HEK293 (cell line): ENCODE measurements around the gene MRPL21.

Experiments used
- CTCF ChIA-PET: fragments of 350-600 bp; formaldehyde crosslinking; extraction: SDS; loops from one replicate; lab custom pipeline; 2021; ENCODE audit warnings: antibody characterized with exemption; lab: Yijun Ruan, JAX
- POLR2A ChIA-PET: fragments of 300-600 bp; formaldehyde crosslinking; extraction: SDS; loops from one replicate; lab custom pipeline; 2020; ENCODE audit warnings: antibody characterized with exemption, inconsistent platforms; lab: Yijun Ruan, JAX
- H3K27ac ChIP-seq: fragments of 200-500 bp; sonication (Bioruptor generic); 2 replicates; pipeline ENCODE4 v1.5.1; 2014; ENCODE audit warnings: low read depth, low read length, control low read depth, inconsistent platforms; ENCODE audit errors: extremely low read depth
- H3K36me3 ChIP-seq, 2 experiments: fragments of 200-500 bp in 1 of 2; sonication (Bioruptor generic) in 1 of 2; 1 replicate in 1 of 2; 2 replicates in 1 of 2; pipeline ENCODE4 v1.5.1; 2014 to 2017; ENCODE audit warnings: inconsistent platforms in 2 of 2, low read length in 2 of 2; ENCODE audit not compliant: control insufficient read depth in 2 of 2, insufficient read depth in 1 of 2
- H3K4me1 ChIP-seq: fragments of 200-500 bp; sonication (Bioruptor generic); 2 replicates; pipeline ENCODE4 v1.5.1; 2014; ENCODE audit warnings: mild to moderate bottlenecking, low read length, inconsistent platforms; ENCODE audit not compliant: control insufficient read depth, insufficient read depth
- H3K4me3 ChIP-seq: 2 replicates; pipeline ENCODE4 v1.5.1; 2011; ENCODE audit warnings: low read depth, mild to moderate bottlenecking, control low read depth, low read length, moderate library complexity
- H3K9me3 ChIP-seq: fragments of 200-500 bp; sonication (Bioruptor generic); 2 replicates; pipeline ENCODE4 v1.5.1; 2014; ENCODE audit warnings: low read depth, low read length, inconsistent platforms; ENCODE audit not compliant: control insufficient read depth, insufficient read depth
- SCRT1 ChIP-seq: fragments of 450-650 bp; formaldehyde crosslinking; IDR thresholded peaks from 2 replicates; pipeline ENCODE4 v1.5.1; 2016; ENCODE audit warnings: missing biosample characterization, missing genetic modification characterization, borderline replicate concordance
- SCRT2 ChIP-seq: fragments of 450-650 bp; formaldehyde crosslinking; IDR thresholded peaks from 2 replicates; pipeline ENCODE4 v1.5.1; 2016; ENCODE audit warnings: missing biosample characterization, missing genetic modification characterization
- ZBTB26 ChIP-seq: fragments of 450-650 bp; formaldehyde crosslinking; optimal IDR thresholded peaks from 2 replicates; pipeline ENCODE3; 2016; ENCODE audit warnings: missing biosample characterization, mild to moderate bottlenecking, missing genetic modification characterization
- ZNF138 ChIP-seq: fragments of 450-650 bp; formaldehyde crosslinking; IDR thresholded peaks from 2 replicates; pipeline ENCODE4 v1.5.1; 2016; ENCODE audit warnings: missing biosample characterization, missing genetic modification characterization, borderline replicate concordance
- ZNF18 ChIP-seq: fragments of 450-650 bp; formaldehyde crosslinking; IDR thresholded peaks from 2 replicates; pipeline ENCODE4 v1.5.1; 2016; ENCODE audit warnings: missing biosample characterization, missing genetic modification characterization
- ZNF423 ChIP-seq: fragments of 450-650 bp; formaldehyde crosslinking; IDR thresholded peaks from 2 replicates; pipeline ENCODE4 v1.5.1; 2016; ENCODE audit warnings: missing biosample characterization, missing genetic modification characterization
- ZNF426 ChIP-seq: fragments of 450-650 bp; formaldehyde crosslinking; IDR thresholded peaks from 2 replicates; pipeline ENCODE4 v1.5.1; 2017; ENCODE audit warnings: missing biosample characterization, missing genetic modification characterization, mild to moderate bottlenecking, inconsistent platforms, moderate library complexity
- ZNF473 ChIP-seq: fragments of 450-650 bp; formaldehyde crosslinking; IDR thresholded peaks from 2 replicates; pipeline ENCODE4 v1.5.1; 2017; ENCODE audit warnings: missing biosample characterization, missing genetic modification characterization
- ZNF521 ChIP-seq: fragments of 450-650 bp; formaldehyde crosslinking; IDR thresholded peaks from 2 replicates; pipeline ENCODE4 v1.5.1; 2017; ENCODE audit warnings: missing biosample characterization, mild to moderate bottlenecking, missing genetic modification characterization
- ZNF626 ChIP-seq: fragments of 450-650 bp; sonication (Bioruptor Pico); formaldehyde crosslinking; IDR thresholded peaks from 2 replicates; pipeline ENCODE4 v1.5.1; 2018; ENCODE audit warnings: missing biosample characterization, missing genetic modification characterization, inconsistent platforms
- ZSCAN16 ChIP-seq: fragments of 450-650 bp; formaldehyde crosslinking; IDR thresholded peaks from 2 replicates; pipeline ENCODE4 v1.5.1; 2016; ENCODE audit warnings: missing biosample characterization, missing genetic modification characterization
- TF ChIP-seq, protein P1 (sequence below): fragments of 450-650 bp; formaldehyde crosslinking; IDR thresholded peaks from 2 replicates; pipeline ENCODE4 v1.5.1; 2016; ENCODE audit warnings: missing biosample characterization, missing genetic modification characterization

MRPL21 gene

GRCh38 chr11:68929135-68929534 lies 25.5 kb upstream of the MRPL21 start:
- Histone ChIP-seq H3K4me3 (no peak overlapping the region), H3K4me1 (no peaks in the 10 kb centered on the region)
- no peak for TF ChIP-seq ZNF426
- TF ChIP-seq, protein P1, sequence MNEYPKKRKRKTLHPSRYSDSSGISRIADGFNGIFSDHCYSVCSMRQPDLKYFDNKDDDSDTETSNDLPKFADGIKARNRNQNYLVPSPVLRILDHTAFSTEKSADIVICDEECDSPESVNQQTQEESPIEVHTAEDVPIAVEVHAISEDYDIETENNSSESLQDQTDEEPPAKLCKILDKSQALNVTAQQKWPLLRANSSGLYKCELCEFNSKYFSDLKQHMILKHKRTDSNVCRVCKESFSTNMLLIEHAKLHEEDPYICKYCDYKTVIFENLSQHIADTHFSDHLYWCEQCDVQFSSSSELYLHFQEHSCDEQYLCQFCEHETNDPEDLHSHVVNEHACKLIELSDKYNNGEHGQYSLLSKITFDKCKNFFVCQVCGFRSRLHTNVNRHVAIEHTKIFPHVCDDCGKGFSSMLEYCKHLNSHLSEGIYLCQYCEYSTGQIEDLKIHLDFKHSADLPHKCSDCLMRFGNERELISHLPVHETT (tag by site-specific recombination), result no peak
- TF ChIP-seq, all 188 proteins: peak for 0
- H3K9me3 ChIP-seq, result no peaks in the 10 kb centered on the region
- H3K27ac ChIP-seq, result no peak overlapping the region
- POLR2A ChIA-PET, result no interaction called here
- H3K36me3 ChIP-seq, result peaks cover 5 to 97% of the 10 kb centered on the region in 2 experiments; a peak in 2 of 3 replicates
- CTCF ChIA-PET, result no interaction called here

DNA sequence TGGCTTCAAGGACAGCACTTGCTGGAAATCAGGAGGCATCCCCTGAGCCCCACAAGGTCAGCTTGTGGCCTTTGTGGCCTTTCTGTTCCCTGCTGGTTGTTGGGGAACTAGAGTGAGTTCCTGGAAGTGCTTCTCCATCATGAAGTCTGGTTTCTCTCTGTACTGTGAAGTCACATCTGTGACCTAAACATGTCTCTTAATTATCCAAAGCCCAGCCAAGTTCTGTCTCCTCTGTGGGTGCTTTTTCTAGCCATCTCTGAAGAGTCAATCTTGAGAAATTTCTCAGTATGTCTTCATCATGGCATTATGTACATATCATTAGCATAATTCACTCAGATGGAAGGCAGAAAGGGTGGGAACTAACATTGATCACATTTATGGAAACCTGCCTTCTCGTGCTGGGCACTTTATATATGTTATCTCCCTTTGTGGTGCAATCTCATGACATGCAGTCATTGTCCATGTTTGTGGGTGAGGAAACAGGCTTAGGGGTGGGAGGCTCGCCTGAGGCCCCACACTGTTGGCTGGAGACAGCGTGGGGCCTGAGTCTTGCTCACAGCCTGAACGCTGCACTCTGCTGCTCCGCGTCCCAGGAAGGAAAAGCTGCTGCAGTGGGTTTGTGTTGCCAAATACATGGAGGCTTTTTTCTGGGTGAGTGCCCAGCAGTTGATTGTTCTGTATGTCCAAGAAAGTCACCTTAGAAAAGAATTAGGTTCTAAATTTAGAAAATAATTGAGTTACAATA lies 24.7 kb upstream of the MRPL21 start:
- POLR2A ChIA-PET, result no interaction called here
- CTCF ChIA-PET, result interaction anchor here (0.6 kb wide), 1 partner anchor 436 kb away, joined by 5 read pairs; no protein-coding TSS in a partner anchor
- TF ChIP-seq ZNF521 (tag by site-specific recombination), result no peak
- no peaks in the 10 kb centered on the region for H3K9me3 ChIP-seq
- no peak overlapping the region for H3K27ac ChIP-seq
- no peak overlapping the region for H3K4me3 ChIP-seq
- H3K36me3 ChIP-seq, result peaks cover 5 to 97% of the 10 kb centered on the region in 2 experiments; a peak in 2 of 3 replicates
- no peaks in the 10 kb centered on the region for H3K4me1 ChIP-seq

DNA sequence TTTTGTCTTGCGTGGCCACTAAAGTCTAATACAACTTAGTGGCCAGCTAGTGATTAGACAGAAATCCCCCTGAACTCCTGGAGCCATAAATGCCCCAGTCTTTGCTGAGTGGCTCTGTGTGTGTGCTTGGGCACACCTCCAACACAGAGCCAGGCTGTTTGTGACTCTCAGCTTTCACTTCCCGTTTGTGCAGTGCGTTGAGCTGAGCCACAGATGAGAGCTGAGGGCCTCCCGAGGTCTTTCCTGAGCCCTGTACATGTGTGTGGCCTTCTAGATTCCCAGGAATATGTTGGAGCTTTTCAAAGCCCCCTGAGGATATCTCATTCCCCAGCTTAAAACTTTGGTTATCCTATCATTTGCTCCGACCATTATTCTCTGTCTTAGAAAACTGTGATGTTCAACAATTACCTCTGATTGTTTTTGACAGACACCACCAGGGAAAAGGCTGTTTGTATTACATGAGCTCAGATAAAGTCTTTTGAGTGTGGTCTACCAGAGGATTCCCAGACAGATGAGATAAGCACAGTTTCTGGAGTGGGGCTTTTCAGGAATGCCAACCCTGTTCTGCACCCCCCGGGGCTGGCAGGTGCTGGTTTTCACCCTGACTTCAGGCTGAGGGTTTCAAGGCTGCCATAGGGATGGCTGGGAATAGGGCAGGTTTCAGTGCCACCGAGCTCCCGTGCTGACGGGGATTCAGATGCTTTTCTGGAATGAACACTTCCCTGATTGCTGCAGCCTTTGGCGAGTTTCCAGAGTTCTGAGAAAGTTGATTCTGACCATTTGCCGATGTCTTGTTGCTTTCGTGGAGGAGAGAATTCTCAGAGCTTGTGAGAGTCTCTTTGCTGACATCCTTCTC lies 23.9 kb upstream of the MRPL21 start:
- H3K9me3 ChIP-seq, result no peaks in the 10 kb centered on the region
- TF ChIP-seq ZNF423 (no peak), ZNF473 (tag by site-specific recombination) (no peak), ZNF18 (no peak), SCRT2 (tag by site-specific recombination) (no peak), ZNF138 (tag by site-specific recombination) (no peak), SCRT1 (tag by site-specific recombination) (no peak), ZSCAN16 (tag by site-specific recombination) (no peak), ZBTB26 (tag by site-specific recombination) (no peak), ZNF626 (no peak)
- TF ChIP-seq, all 188 proteins: peak for 0
- ChIA-PET POLR2A (no interaction called here), CTCF (interaction anchor here (0.5 to 0.7 kb wide), 4 partner anchors 17 to 435 kb away, joined by 3 to 5 read pairs (median 3); no protein-coding TSS in a partner anchor)
- H3K4me1 ChIP-seq, result no peaks in the 10 kb centered on the region
- H3K27ac ChIP-seq, result no peak overlapping the region
- peaks cover 10 to 98% of the 10 kb centered on the region in 2 experiments; a peak in 2 of 3 replicates for H3K36me3 ChIP-seq
- no peak overlapping the region for H3K4me3 ChIP-seq
